ENCODE results near the gene IGF1R.

- TF ChIP-seq CTCF (IDR thresholded peaks at IDR 0.05) (no peak), POLR2A (IDR thresholded peaks at IDR 0.05) (no peak)
Observed at GRCh38 chr15:98878172-98878571, 229.8 kb downstream of the IGF1R start.
